ENCODE results near the gene ANKFY1.

Gene ANKFY1

DNA sequence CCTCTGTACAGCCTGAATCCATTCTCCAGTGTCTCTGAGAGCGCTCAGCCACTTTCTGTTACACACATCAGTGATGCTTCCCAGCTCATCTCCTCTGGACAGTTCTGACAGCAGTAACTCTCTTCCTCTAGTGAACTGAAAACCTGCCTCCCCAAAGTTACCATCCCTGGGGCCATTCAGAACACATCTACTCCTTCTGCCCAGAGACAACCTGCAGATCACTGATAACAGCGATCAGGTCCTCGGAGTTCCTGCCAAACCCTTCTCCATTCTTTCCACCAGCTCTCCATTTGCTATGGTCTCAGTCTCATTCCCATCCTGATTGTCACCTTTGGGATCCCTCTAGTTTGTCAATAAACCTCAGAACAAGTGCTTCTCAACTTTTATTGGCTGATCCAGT lies 128.3 kb downstream of the ANKFY1 start:
- no peak for DNase-seq (ENCODE audit: low read depth)
- TF ChIP-seq, protein P1, sequence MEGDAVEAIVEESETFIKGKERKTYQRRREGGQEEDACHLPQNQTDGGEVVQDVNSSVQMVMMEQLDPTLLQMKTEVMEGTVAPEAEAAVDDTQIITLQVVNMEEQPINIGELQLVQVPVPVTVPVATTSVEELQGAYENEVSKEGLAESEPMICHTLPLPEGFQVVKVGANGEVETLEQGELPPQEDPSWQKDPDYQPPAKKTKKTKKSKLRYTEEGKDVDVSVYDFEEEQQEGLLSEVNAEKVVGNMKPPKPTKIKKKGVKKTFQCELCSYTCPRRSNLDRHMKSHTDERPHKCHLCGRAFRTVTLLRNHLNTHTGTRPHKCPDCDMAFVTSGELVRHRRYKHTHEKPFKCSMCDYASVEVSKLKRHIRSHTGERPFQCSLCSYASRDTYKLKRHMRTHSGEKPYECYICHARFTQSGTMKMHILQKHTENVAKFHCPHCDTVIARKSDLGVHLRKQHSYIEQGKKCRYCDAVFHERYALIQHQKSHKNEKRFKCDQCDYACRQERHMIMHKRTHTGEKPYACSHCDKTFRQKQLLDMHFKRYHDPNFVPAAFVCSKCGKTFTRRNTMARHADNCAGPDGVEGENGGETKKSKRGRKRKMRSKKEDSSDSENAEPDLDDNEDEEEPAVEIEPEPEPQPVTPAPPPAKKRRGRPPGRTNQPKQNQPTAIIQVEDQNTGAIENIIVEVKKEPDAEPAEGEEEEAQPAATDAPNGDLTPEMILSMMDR (IDR thresholded peaks at IDR 0.05; ENCODE audit: low read depth, low read length) = no peak
- TF ChIP-seq POLR2A (IDR thresholded peaks at IDR 0.05; ENCODE audit: extremely low read depth, insufficient read length) = no peak
- TF ChIP-seq, protein P2, sequence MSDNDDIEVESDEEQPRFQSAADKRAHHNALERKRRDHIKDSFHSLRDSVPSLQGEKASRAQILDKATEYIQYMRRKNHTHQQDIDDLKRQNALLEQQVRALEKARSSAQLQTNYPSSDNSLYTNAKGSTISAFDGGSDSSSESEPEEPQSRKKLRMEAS (IDR thresholded peaks at IDR 0.05; ENCODE audit: low read depth, low read length) = no peak
- TF ChIP-seq MYC (IDR thresholded peaks at IDR 0.05; ENCODE audit: low read depth, low read length) = no peak
- H3K4me3 ChIP-seq (ENCODE audit: low read depth, low read length) = no peak overlapping the region

DNA sequence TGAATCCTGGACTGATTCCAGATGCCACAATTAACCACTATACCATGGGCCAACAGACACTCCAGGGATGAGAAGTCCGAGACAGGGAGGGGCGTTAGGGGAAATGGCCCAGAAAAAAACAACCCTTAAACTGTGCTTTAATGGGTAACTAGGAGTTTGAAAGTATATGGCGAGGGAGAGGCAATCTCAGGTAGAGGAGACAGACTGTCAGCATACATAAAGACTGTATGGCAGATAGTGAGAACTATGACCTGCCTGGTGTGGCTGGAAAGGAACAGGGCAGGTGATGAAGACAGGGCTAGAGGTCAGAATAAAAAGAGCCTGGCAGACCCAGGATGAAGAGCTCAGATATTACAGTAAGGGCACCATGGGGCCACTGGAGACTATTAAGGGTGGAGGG lies 129.1 kb downstream of the ANKFY1 start:
- H3K4me3 ChIP-seq (ENCODE audit: low read depth, low read length) = no peak overlapping the region
- DNase-seq (ENCODE audit: low read depth) = no peak
- TF ChIP-seq, protein P1 (IDR thresholded peaks at IDR 0.05; ENCODE audit: low read depth, low read length) = no peak
- TF ChIP-seq MYC (IDR thresholded peaks at IDR 0.05; ENCODE audit: low read depth, low read length) (no peak), POLR2A (IDR thresholded peaks at IDR 0.05; ENCODE audit: extremely low read depth, insufficient read length) (no peak)
- TF ChIP-seq, protein P2 (IDR thresholded peaks at IDR 0.05; ENCODE audit: low read depth, low read length) = no peak

DNA sequence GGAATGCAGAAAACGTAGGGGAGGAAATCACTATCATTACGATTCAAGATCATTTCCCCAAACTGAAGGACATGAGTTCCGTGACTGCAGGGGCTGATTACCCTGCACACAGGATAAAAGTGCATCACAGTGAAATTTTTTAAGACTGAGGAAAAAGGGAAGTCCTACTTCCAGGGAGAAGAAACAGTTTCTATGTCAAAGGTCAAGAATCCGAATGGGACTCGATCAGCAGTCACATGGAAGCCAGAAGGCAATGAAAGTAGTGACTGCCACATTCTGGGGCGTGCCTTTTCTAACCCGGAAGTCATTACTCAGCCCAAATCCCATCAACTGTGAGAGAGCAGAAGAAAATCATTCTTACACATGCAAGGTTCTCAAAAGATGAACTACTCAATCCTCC lies 133.1 kb downstream of the ANKFY1 start:
- no peak overlapping the region for H3K4me3 ChIP-seq (ENCODE audit: low read depth, low read length)
- TF ChIP-seq, protein P1 (IDR thresholded peaks at IDR 0.05; ENCODE audit: low read depth, low read length) = no peak
- TF ChIP-seq, protein P2 (IDR thresholded peaks at IDR 0.05; ENCODE audit: low read depth, low read length) = no peak
- no peak for TF ChIP-seq POLR2A (IDR thresholded peaks at IDR 0.05; ENCODE audit: extremely low read depth, insufficient read length)
- no peak for TF ChIP-seq MYC (IDR thresholded peaks at IDR 0.05; ENCODE audit: low read depth, low read length)
- no peak for DNase-seq (ENCODE audit: low read depth)

DNA sequence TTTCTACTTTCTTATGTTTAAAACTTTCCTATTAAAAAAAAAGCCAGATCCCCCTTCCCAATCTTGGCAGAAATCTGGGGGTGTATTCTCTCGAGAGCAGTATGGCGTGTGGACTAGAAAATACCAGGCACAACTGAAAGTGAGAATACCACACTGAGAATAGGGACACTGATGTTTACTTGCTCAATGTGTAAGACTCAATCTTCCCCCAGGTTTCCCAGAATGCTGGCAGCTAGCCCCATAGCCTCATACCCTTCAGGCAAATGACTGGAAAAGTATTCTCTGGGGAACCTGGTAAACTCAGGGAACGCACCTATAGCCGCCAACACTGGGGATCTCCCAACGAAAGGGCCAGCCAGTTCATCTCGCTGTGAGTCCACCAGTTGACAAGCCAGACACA lies 136.2 kb downstream of the ANKFY1 start:
- no peak overlapping the region for H3K4me3 ChIP-seq (ENCODE audit: low read depth, low read length)
- no peak for DNase-seq (ENCODE audit: low read depth)
- TF ChIP-seq POLR2A (IDR thresholded peaks at IDR 0.05; ENCODE audit: extremely low read depth, insufficient read length) (no peak), MYC (IDR thresholded peaks at IDR 0.05; ENCODE audit: low read depth, low read length) (no peak)
- TF ChIP-seq, protein P2 (IDR thresholded peaks at IDR 0.05; ENCODE audit: low read depth, low read length) = no peak
- TF ChIP-seq, protein P1 (IDR thresholded peaks at IDR 0.05; ENCODE audit: low read depth, low read length) = no peak

DNA sequence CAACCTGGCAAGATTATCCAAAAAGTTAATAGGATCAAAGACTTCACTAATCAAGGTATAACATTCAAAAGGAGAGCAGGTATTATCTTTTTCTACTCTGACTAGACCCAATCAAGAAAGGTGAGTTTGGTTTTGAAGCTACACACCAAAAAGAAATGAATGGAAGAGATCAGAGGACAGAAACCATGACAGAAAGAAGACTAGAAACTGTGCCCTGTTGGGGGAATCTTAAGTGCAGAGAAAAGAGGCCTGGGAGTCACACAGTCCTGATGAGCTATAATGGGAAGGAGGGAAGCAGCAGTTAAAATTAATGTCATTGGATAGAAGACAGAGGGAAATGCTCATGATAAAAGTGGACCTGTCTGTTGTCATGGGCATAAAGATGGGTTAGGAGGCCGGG lies 138.2 kb downstream of the ANKFY1 start:
- TF ChIP-seq POLR2A (IDR thresholded peaks at IDR 0.05; ENCODE audit: extremely low read depth, insufficient read length) (no peak), MYC (IDR thresholded peaks at IDR 0.05; ENCODE audit: low read depth, low read length) (no peak)
- TF ChIP-seq, protein P2 (IDR thresholded peaks at IDR 0.05; ENCODE audit: low read depth, low read length) = no peak
- TF ChIP-seq, protein P1 (IDR thresholded peaks at IDR 0.05; ENCODE audit: low read depth, low read length) = no peak
- no peak overlapping the region for H3K4me3 ChIP-seq (ENCODE audit: low read depth, low read length)
- DNase-seq (ENCODE audit: low read depth) = no peak

DNA sequence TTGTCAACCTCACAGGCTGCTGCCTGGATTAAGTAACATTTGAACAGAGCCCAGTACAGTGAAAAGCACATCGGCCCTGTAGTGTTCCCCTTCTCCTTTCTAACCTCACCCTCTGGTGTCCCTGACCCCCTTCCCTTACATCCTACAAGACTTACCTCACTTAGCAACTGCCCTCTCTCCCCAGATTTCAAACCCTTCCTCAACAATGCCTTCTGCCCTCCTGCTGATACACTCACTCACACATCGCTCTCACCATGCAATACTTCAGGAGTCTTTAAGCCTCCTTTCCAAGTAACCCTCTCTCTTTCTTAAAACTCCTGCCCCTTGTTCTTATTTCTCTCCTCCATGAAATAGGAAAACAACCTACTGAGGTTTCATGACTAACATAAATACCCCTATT lies 138.8 kb downstream of the ANKFY1 start:
- no peak for DNase-seq (ENCODE audit: low read depth)
- TF ChIP-seq, protein P1 (IDR thresholded peaks at IDR 0.05; ENCODE audit: low read depth, low read length) = no peak
- TF ChIP-seq MYC (IDR thresholded peaks at IDR 0.05; ENCODE audit: low read depth, low read length) (no peak), POLR2A (IDR thresholded peaks at IDR 0.05; ENCODE audit: extremely low read depth, insufficient read length) (no peak)
- TF ChIP-seq, protein P2 (IDR thresholded peaks at IDR 0.05; ENCODE audit: low read depth, low read length) = no peak
- H3K4me3 ChIP-seq (ENCODE audit: low read depth, low read length) = no peak overlapping the region

All from NB4 (cell line).